Progenitor cell of endocrine pancreas (in vitro differentiated cells): Measurements from ENCODE around the gene FGD3. TPM values are rescaled to one million over a fixed set of nuclear protein-coding genes. Genes with fewer than 3 reads are reported as not detected.

Source experiments
- DNase-seq: peaks from one replicate; pipeline ENCODE4 v3.0.0; 2021; ENCODE audit warnings: low spot score; ENCODE audit not compliant: unreplicated experiment
- H3K27ac Mint-ChIP-seq: 2 replicates; pipeline ENCODE4 v1.8.0; 2021; ENCODE audit warnings: mild to moderate bottlenecking, moderate library complexity, mixed read lengths
- H3K27me3 Mint-ChIP-seq: 2 replicates; pipeline ENCODE4 v1.8.0; 2021; ENCODE audit warnings: mixed read lengths
- H3K36me3 Mint-ChIP-seq: 2 replicates; pipeline ENCODE4 v1.8.0; 2022; ENCODE audit warnings: mixed read lengths; ENCODE audit not compliant: insufficient read depth
- H3K4me1 Mint-ChIP-seq: 2 replicates; pipeline ENCODE4 v1.8.0; 2021; ENCODE audit warnings: low read depth, mixed read lengths
- H3K4me3 Mint-ChIP-seq: 2 replicates; pipeline ENCODE4 v1.8.0; 2021; ENCODE audit warnings: low read depth, mild to moderate bottlenecking, moderate library complexity, mixed read lengths
- H3K9me3 Mint-ChIP-seq: 2 replicates; pipeline ENCODE4 v1.8.0; 2021; ENCODE audit warnings: low read depth, mixed read lengths
- total RNA-seq: library from RNA; stranded (reverse); gene quantifications from 2 replicates; pipeline ENCODE4 v1.2.1, GENCODE V29; 2021
- TF ChIP-seq, protein P1 (sequence below): fragments of 200-600 bp; sonication (generic); IDR thresholded peaks from one replicate; pipeline ENCODE4 v1.5.0; 2021; ENCODE audit warnings: antibody characterized with exemption, mild to moderate bottlenecking; ENCODE audit not compliant: unreplicated experiment

FGD3 gene
- total RNA-seq, 1 donor from 2014 or later, result 9.6 TPM

DNA sequence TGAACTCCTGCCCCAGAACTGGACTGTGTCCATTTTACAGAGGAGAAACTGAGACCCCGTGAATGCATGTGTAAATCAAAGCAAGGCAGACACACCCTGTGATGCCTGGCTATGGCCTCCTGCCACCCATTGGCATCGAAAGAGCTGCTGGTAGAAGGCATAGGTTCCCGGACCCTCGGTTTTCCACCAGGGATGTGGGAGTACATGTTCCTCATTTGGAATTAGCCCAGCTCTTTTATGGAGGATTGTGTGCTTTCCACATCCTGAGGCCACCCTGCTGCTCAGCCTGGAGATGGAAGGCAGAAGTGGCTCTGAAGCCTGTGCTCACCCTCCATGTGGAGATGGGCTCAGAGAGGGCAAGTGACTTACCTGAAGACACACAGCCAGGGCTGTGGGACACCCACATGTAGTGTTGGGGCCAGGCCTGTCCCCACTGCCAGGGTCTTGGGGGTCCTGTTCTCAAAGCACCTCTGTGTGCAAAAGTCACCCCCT, 114.0 kb downstream of the FGD3 start:
- TF ChIP-seq, protein P1, sequence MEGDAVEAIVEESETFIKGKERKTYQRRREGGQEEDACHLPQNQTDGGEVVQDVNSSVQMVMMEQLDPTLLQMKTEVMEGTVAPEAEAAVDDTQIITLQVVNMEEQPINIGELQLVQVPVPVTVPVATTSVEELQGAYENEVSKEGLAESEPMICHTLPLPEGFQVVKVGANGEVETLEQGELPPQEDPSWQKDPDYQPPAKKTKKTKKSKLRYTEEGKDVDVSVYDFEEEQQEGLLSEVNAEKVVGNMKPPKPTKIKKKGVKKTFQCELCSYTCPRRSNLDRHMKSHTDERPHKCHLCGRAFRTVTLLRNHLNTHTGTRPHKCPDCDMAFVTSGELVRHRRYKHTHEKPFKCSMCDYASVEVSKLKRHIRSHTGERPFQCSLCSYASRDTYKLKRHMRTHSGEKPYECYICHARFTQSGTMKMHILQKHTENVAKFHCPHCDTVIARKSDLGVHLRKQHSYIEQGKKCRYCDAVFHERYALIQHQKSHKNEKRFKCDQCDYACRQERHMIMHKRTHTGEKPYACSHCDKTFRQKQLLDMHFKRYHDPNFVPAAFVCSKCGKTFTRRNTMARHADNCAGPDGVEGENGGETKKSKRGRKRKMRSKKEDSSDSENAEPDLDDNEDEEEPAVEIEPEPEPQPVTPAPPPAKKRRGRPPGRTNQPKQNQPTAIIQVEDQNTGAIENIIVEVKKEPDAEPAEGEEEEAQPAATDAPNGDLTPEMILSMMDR, result no peak
- Mint-ChIP-seq H3K27me3 (peaks cover 27% of the 10 kb centered on the region), H3K36me3 (no peaks in the 10 kb centered on the region), H3K4me1 (peaks cover 12% of the 10 kb centered on the region), H3K4me3 (no peak overlapping the region), H3K9me3 (no peaks in the 10 kb centered on the region), H3K27ac (no peak overlapping the region)
- DNase-seq, result no peak

DNA sequence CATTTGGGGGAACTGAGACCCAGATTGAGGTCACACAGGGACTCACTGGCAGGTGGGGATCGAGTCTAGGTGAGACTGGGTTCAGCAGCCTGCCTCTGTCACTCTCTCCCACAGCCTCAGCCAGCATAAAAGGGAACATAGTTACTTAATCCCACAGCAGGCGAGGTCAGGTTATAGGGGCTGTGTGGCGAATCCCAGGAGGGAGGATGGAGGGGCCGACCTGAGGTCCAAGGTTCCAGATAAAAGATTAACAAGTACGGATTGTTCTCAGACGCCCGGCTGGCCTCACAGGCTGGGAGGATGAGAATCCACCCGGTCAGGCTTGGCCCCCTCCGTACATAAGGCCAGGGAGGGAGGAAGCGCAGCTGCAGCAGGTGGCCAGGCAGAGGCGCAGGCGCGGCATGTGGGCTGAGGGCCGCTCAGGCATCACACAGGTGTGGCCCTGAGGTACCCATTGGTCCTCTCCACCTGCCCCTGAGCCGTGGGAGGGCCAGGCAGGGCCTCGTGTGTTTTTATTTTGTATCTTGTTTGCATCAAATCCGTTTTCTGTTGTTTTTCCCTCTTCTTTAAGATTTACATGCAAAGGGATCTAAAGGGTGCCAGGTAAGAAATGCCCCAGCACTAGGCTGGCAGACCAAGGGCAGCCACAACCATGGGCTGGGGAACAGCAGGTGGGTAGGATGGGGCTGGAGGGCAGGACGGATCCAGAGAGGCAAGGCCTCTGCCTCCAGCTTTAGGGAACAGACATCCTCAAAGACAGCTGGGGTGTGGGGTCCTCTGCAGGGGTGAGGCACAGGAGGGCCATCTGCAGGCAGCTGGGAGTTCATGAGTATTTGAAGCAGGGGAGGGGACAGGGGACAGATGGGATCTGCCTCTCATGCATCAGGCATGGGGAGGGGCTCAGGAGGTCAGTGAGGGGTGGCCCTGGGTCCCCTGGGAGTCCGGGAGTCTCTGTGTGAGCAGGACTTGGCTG, 114.8 kb downstream of the FGD3 start:
- Mint-ChIP-seq H3K27me3 (peaks cover 24% of the 10 kb centered on the region), H3K27ac (peak overlapping the region; percentile 69), H3K9me3 (no peaks in the 10 kb centered on the region), H3K4me3 (no peak overlapping the region), H3K36me3 (no peaks in the 10 kb centered on the region), H3K4me1 (peaks cover 12% of the 10 kb centered on the region)
- DNase-seq, result no peak
- TF ChIP-seq, protein P1, result no peak

DNA sequence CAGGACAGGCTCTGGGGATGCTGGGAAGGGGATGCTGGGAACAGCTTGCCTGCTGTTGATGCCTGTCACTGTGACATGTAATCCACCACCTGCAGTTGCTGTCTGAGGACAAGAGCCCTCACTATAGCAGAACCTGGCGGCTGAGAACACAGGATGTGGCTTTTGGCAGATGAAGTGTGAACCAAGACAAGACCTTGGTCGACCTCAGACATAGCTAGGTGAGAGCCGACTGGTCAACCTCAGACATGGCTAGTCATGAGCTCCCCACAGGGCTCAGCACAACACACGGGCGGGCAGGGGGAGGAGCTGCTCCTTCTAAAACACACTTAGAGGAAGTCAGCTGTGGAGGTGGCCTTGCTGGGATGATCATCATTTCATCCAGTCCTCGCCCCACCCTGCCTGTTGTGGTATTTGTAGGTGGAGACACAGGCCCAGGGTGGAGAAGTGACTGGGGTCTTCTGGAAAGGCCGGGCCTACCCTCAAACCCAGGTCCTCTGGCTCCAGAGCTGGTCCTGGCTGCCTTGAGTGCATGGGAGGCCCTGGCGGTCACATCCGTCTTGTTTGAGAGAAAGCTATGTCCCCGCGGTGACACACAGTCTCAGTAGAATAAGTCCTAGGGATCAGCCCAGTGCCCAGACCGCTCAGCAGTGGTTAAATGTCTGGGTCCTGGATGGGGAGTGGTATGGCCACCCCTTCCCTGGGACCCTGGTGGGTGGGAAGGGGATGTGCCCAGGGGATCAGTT, 117.2 kb downstream of the FGD3 start:
- H3K36me3 Mint-ChIP-seq, result no peaks in the 10 kb centered on the region
- no peak overlapping the region for H3K27ac Mint-ChIP-seq
- H3K4me3 Mint-ChIP-seq, result no peak overlapping the region
- peaks cover 17% of the 10 kb centered on the region for H3K27me3 Mint-ChIP-seq
- peaks cover 12% of the 10 kb centered on the region for H3K4me1 Mint-ChIP-seq
- no peaks in the 10 kb centered on the region for H3K9me3 Mint-ChIP-seq
- no peak for DNase-seq
- TF ChIP-seq, protein P1, result no peak

DNA sequence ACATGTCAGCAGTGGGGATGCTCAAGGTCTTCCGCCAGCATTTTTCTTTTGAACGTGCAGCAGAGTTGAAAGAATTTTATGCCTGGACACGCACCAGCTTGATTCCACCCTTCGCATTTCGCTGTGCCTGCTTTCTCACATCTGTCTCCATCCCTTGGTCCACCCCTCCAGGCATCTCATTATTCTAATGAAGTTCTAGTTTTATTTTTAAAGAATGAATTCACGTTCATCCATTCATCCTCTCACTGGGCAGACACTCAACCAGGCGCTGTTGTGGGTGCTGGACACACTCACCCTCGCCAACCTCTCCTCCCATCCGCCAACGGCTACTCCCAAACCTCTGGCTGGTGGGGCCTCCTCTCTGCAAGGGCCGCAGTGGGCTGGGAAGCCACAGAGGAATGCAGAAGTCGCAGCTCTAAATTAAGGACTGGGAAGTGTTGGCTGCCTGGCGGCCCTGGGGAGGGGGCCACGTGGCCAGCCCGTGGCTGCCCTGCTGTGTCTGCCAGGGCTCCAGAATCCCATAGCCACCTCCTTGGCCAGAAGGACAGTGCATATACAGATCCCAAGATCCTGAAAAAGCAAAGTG, 117.9 kb downstream of the FGD3 start:
- no peak for DNase-seq
- Mint-ChIP-seq H3K4me1 (peaks cover 12% of the 10 kb centered on the region), H3K27ac (no peak overlapping the region), H3K9me3 (no peaks in the 10 kb centered on the region), H3K27me3 (peaks cover 11% of the 10 kb centered on the region), H3K4me3 (no peak overlapping the region), H3K36me3 (no peaks in the 10 kb centered on the region)
- TF ChIP-seq, protein P1, result no peak
